ENCODE results near the gene LRRC71.
A peak's percentile ranks its signal among the peaks of the same experiment; 100 is the strongest.

LRRC71 gene

DNA sequence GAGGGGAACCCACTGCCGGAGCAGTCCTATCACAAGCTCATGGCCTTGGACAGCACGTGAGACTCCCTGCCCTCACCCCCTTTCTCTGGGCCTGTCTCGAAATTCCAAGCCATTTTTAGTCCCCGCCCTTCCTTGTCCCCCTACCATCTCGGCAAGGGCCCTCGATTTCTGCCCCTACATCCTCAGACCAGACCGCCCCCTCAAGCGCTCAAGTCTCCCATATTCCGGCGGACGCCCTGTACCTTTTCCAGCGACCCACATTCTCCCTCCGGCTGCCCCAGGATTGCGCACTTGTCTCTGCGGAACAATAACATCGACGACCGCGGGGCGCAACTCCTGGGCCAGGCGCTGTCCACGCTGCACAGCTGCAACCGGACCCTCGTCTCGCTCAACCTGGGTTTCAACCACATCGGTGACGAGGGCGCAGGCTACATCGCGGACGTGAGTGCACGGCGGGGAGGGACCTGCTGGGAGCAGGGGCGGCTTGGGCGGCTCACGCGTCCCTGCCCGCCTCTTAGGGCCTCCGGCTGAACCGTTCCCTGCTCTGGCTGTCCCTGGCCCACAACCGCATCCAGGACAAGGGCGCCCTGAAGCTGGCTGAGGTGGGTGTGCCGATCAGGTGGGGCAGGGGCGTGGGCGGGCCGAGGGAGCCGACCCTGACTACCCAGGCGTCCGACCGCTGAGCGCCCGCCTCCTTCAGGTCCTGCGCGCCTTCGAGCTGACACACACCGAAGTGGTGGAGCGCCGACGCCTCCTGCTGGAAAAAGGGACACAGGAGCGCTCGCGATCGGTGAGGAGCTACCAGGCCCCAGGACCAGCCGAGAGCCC, 7.0 kb downstream of the LRRC71 start:
- H3K4me3 ChIP-seq (replicated peaks; ENCODE audit: low read depth, low read length): peak overlapping the region; percentile 33
- peak; percentile 80 for TF ChIP-seq CTCF (IDR thresholded peaks at IDR 0.05; ENCODE audit: insufficient read depth, low read length, poor library complexity, severe bottlenecking)
- peak; percentile 43 for DNase-seq (ENCODE audit: extremely low read depth, insufficient read length)
- peaks cover 4% of the 10 kb centered on the region for H3K27me3 ChIP-seq (replicated peaks; ENCODE audit: control insufficient read depth, insufficient read depth, low read length)
- H3K36me3 ChIP-seq (ENCODE audit: control insufficient read depth, insufficient read depth, low read length): no peaks in the 10 kb centered on the region

DNA sequence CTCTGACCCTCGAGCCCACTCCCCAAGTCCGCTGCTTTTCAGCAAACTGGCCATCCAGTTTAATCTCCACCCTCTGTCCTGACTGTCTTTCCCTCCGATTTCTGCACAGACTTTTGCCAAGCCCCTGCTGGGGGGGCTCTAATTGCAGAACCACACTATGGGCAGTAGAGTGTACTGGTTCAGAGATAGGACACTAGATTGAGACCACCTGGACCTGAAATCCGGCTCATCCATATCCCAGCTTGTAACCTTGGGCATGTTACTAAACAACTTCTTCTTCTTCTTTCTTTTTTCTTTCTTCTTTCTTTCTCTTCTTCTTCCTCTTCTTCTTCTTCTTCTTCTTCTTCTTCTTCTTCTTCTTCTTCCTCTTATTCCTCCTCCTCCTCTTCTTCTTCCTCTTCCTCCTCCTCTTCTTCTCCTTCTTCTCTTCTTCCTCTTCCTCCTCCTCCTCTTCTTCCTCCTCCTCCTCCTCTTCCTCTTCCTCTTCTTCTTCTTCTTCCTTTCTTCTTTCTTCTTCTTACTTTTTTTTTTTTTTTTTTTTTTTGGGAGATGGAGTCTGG, 7.7 kb downstream of the LRRC71 start:
- Histone ChIP-seq H3K4me3 (replicated peaks; ENCODE audit: low read depth, low read length) (no peak overlapping the region), H3K27me3 (replicated peaks; ENCODE audit: control insufficient read depth, insufficient read depth, low read length) (peaks cover 2% of the 10 kb centered on the region)

DNA sequence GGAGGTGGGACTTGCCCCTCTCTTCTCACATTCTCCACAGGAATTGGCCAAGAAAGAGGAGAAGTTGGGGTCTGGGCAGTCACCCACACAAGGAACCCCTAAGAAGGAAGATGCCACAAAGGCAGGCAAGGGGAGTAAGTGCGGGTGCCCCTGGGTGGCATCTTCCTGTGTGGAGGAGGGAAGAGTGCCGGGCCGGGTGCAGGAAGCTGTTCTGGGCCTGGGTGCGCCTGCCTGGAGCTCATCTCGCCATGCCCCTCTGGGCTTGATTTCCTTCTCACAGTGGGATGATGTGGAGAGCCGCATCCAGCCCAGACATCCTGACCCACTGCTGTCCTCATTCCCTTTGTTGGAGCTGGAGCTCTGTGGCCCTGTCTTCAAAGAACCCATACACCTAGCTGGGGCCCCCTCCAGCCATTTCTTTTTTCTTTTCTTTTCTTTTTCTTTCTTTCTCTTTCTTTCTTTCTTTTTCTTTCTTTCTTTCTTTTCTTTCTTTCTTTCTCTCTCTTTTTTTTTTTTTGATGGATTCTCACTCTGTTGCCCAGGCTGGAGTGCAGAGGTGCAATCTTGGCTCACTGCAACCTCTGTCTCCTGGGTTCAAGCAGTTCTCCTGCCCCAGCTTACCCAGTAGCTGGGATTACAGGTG, 9.3 kb downstream of the LRRC71 start:
- Histone ChIP-seq H3K4me3 (replicated peaks; ENCODE audit: low read depth, low read length) (no peak overlapping the region), H3K36me3 (ENCODE audit: control insufficient read depth, insufficient read depth, low read length) (no peaks in the 10 kb centered on the region), H3K27me3 (replicated peaks; ENCODE audit: control insufficient read depth, insufficient read depth, low read length) (no peaks in the 10 kb centered on the region; the same call in none of the 2 replicates)
- no peak for TF ChIP-seq CTCF (IDR thresholded peaks at IDR 0.05; ENCODE audit: insufficient read depth, low read length, poor library complexity, severe bottlenecking)
- no peak for DNase-seq (ENCODE audit: extremely low read depth, insufficient read length)

More for the DNA sequence above, 7.7 kb downstream of the LRRC71 start:
- DNase-seq (ENCODE audit: extremely low read depth, insufficient read length): no peak
- no peaks in the 10 kb centered on the region for H3K36me3 ChIP-seq (ENCODE audit: control insufficient read depth, insufficient read depth, low read length)
- TF ChIP-seq CTCF (IDR thresholded peaks at IDR 0.05; ENCODE audit: insufficient read depth, low read length, poor library complexity, severe bottlenecking): no peak

- no peaks in the 10 kb centered on the region; the same call in 1 of the 2 replicates for H3K27me3 ChIP-seq (replicated peaks; ENCODE audit: control insufficient read depth, insufficient read depth, low read length)
Measured at GRCh38 chr1:156930483-156930882, 10.1 kb downstream of the LRRC71 start.

More at GRCh38 chr1:156930483-156930882, 10.1 kb downstream of the LRRC71 start:
- Histone ChIP-seq H3K36me3 (ENCODE audit: control insufficient read depth, insufficient read depth, low read length) (no peaks in the 10 kb centered on the region; the same call in 1 of the 2 replicates), H3K4me3 (replicated peaks; ENCODE audit: low read depth, low read length) (no peak overlapping the region)
- DNase-seq (ENCODE audit: extremely low read depth, insufficient read length): no peak
- no peak for TF ChIP-seq CTCF (IDR thresholded peaks at IDR 0.05; ENCODE audit: insufficient read depth, low read length, poor library complexity, severe bottlenecking)
